Right lobe of liver (tissue), 6 donors: ENCODE measurements around the gene BACH2. TPM values are rescaled to one million over a fixed set of nuclear protein-coding genes. Genes with fewer than 3 reads are reported as not detected.

ENCODE experiments used
- ATAC-seq, 4 donors: fragments of 200-7000 bp; cut with Tn5 transposase; one replicate each; pipeline ENCODE4 v1.9.1; 2020; ENCODE audit warnings: mild to moderate bottlenecking in 4 of 4, moderate library complexity in 4 of 4
- DNase-seq, 3 donors: peaks; one replicate each; pipeline ENCODE4 v3.0.0-alpha.2; 2020
- H3K27ac ChIP-seq, 3 donors: fragments of 200-600 bp; one replicate each; pipeline ENCODE4 v1.8.0; 2022
- H3K27me3 ChIP-seq, 2 donors: fragments of 200-600 bp; one replicate each; pipeline ENCODE4 v1.8.0; 2022
- H3K36me3 ChIP-seq, 4 donors: fragments of 200-600 bp; sonication (generic) in 1 of 4; one replicate each; pipeline versions ENCODE4 v1.5.1 to v1.8.0; 2017 to 2022; ENCODE audit warnings: control low read depth in 1 of 4
- H3K4me1 ChIP-seq, 4 donors: fragments of 200-600 bp; sonication (generic) in 1 of 4; one replicate each; pipeline versions ENCODE4 v1.5.1 to v1.8.0; 2017 to 2022; ENCODE audit warnings: control low read depth in 1 of 4
- H3K4me3 ChIP-seq, 3 donors: fragments of 200-600 bp; one replicate each; pipeline ENCODE4 v1.8.0; 2022
- H3K9me3 ChIP-seq, 4 donors: fragments of 200-600 bp; sonication (generic) in 1 of 4; one replicate each; pipeline versions ENCODE4 v1.5.1 to v1.8.0; 2017 to 2022; ENCODE audit warnings: control low read depth in 1 of 4
- CTCF ChIP-seq, 4 donors: fragments of 200-600 bp in 3 of 4; fragments of 450-650 bp in 1 of 4; IDR thresholded peaks; one replicate each; pipeline versions ENCODE4 v1.5.1 to v1.8.0; 2016 to 2022; ENCODE audit warnings: antibody characterized with exemption in 4 of 4, mild to moderate bottlenecking in 2 of 4
- POLR2A ChIP-seq: fragments of 450-650 bp; IDR thresholded peaks from one replicate; pipeline ENCODE4 v1.6.1; 2017; ENCODE audit warnings: antibody characterized with exemption, mild to moderate bottlenecking
- WGBS: methylation state at CpG from one replicate; pipeline ENCODE4 v1.1.6; 2018; ENCODE audit warnings: low coverage, low lambda C conversion rate; ENCODE audit not compliant: insufficient coverage; ENCODE audit errors: missing lambda C conversion rate; 5-methylcytosine and 5-hydroxymethylcytosine counted together
- intact Hi-C, 2 donors: fragments of 100-400 bp; cut with DNase I; formaldehyde crosslinking; loops; one replicate each; pipeline versions ENCODE4 v1.11.2 to v1.14.1; 2022
- total RNA-seq, 6 experiments: library from RNA; depleted of rRNA in 2 of 6; stranded (reverse); fragments of >200 nt in 2 of 6; fragmentation: NEBNext Ultra II Directional in 3 of 6; extraction: Animal tissue kit (Norgen Biotek cat#: 25700) in 3 of 6; gene quantifications; one replicate each; pipeline versions ENCODE4 v1.1.0 to v1.2.4, GENCODE V29; 2016 to 2023
- donor health status: DM: no; HTN: yes; CAD: no.
- donor health status: DM: no; HTN: no; CAD: no.
- donor health status: DM: no; HTN: no; CAD: no.
- donor health status: DM: no; HTN: yes; CAD: no.
- donor health status: DM: no; HTN: yes; CAD: no.

Gene BACH2
- total RNA-seq, 6 experiments from 2014 or later: 2.6 to 12.6 (median 3.1) TPM

GRCh38 chr6:90024633-90025032, 272.0 kb downstream of the BACH2 start:
- no peaks in the 10 kb centered on the region for H3K36me3 ChIP-seq
- no peak overlapping the region for H3K27ac ChIP-seq
- no peak for DNase-seq
- H3K27me3 ChIP-seq: no peaks in the 10 kb centered on the region
- no peaks in the 10 kb centered on the region for H3K9me3 ChIP-seq
- intact Hi-C loops: no loop called here
- H3K4me3 ChIP-seq: no peak overlapping the region
- 98% methylated on average over 6 of the region's 6 CpGs for WGBS
- ATAC-seq: peak in 1 of 4 donors; percentile 28
- no peaks in the 10 kb centered on the region for H3K4me1 ChIP-seq
- TF ChIP-seq POLR2A: no peak
- no peak for TF ChIP-seq CTCF (IDR thresholded peaks at IDR 0.05)

- Histone ChIP-seq H3K9me3 (no peaks in the 10 kb centered on the region), H3K27ac (no peak overlapping the region), H3K4me1 (no peaks in the 10 kb centered on the region), H3K36me3 (no peaks in the 10 kb centered on the region), H3K27me3 (no peaks in the 10 kb centered on the region), H3K4me3 (no peak overlapping the region)
- intact Hi-C loops: no loop called here
- no peak for TF ChIP-seq POLR2A
- TF ChIP-seq CTCF (IDR thresholded peaks at IDR 0.05): no peak
- WGBS: 56% methylated on average over 2 of the region's 2 CpGs
- DNase-seq (no peak), ATAC-seq (no peak)
These were observed 274.9 kb downstream of the BACH2 start for GRCh38 chr6:90021711-90022110.

- 95% methylated on average over 2 of the region's 2 CpGs for WGBS
- Histone ChIP-seq H3K36me3 (no peaks in the 10 kb centered on the region), H3K27me3 (no peaks in the 10 kb centered on the region), H3K4me1 (no peaks in the 10 kb centered on the region), H3K4me3 (no peak overlapping the region), H3K9me3 (no peaks in the 10 kb centered on the region), H3K27ac (no peak overlapping the region)
- DNase-seq (no peak), ATAC-seq (no peak)
- TF ChIP-seq POLR2A: no peak
- no peak for TF ChIP-seq CTCF (IDR thresholded peaks at IDR 0.05)
- intact Hi-C loops: no loop called here
These were observed 275.9 kb downstream of the BACH2 start for GRCh38 chr6:90020746-90021145.

- TF ChIP-seq CTCF (IDR thresholded peaks at IDR 0.05) (no peak), POLR2A (no peak)
- DNase-seq (no peak), ATAC-seq (no peak)
- Histone ChIP-seq H3K9me3 (no peaks in the 10 kb centered on the region), H3K27ac (no peak overlapping the region), H3K4me1 (no peaks in the 10 kb centered on the region), H3K36me3 (no peaks in the 10 kb centered on the region), H3K4me3 (no peak overlapping the region), H3K27me3 (no peaks in the 10 kb centered on the region)
- WGBS: 93% methylated on average over 1 of the region's 1 CpG
- intact Hi-C loops: no loop called here
These were observed 277.4 kb downstream of the BACH2 start for GRCh38 chr6:90019216-90019615.

- DNase-seq (no peak), ATAC-seq (no peak)
- H3K27ac ChIP-seq: no peak overlapping the region
- intact Hi-C loops: no loop called here
- no peaks in the 10 kb centered on the region for H3K4me1 ChIP-seq
- no peaks in the 10 kb centered on the region for H3K9me3 ChIP-seq
- H3K27me3 ChIP-seq: no peaks in the 10 kb centered on the region
- H3K4me3 ChIP-seq: no peak overlapping the region
- H3K36me3 ChIP-seq: no peaks in the 10 kb centered on the region
- 43% methylated on average over 1 of the region's 1 CpG for WGBS
- TF ChIP-seq POLR2A (no peak), CTCF (IDR thresholded peaks at IDR 0.05) (no peak)
These were observed 280.8 kb downstream of the BACH2 start for GRCh38 chr6:90015883-90016282.
